ENCODE measurements around the gene CASR.

DNA sequence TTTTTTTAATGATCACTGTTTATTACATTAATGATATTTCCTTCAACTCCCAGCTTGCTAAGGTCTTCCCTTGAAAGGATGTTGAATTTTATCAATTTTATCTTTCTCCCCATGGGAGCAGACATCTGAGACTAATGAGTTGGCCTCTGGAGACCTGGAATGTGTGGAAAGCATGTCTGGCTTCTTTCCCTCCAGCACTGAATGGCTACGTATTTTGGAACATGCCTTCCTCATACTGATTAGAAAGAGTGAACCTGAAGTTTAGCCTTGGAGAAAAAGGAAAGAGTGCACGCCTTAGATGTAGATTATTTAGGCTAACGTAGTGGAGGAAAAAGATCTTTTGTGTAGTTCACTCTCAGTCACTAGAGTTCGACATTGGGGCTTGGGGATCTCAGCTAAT is 25.1 kb downstream of the CASR start:
- TF ChIP-seq SREBF2 (IDR thresholded peaks at IDR 0.05): no peak
- TF ChIP-seq, protein P1, sequence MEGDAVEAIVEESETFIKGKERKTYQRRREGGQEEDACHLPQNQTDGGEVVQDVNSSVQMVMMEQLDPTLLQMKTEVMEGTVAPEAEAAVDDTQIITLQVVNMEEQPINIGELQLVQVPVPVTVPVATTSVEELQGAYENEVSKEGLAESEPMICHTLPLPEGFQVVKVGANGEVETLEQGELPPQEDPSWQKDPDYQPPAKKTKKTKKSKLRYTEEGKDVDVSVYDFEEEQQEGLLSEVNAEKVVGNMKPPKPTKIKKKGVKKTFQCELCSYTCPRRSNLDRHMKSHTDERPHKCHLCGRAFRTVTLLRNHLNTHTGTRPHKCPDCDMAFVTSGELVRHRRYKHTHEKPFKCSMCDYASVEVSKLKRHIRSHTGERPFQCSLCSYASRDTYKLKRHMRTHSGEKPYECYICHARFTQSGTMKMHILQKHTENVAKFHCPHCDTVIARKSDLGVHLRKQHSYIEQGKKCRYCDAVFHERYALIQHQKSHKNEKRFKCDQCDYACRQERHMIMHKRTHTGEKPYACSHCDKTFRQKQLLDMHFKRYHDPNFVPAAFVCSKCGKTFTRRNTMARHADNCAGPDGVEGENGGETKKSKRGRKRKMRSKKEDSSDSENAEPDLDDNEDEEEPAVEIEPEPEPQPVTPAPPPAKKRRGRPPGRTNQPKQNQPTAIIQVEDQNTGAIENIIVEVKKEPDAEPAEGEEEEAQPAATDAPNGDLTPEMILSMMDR (IDR thresholded peaks at IDR 0.05): no peak
